HFFc6 (cell line): ENCODE measurements around the gene SNX8. TPM values are rescaled to one million over a fixed set of nuclear protein-coding genes. Genes with fewer than 3 reads are reported as not detected.

Experiments
- DNase-seq: peaks from one replicate; pipeline ENCODE4 v3.0.0-alpha.2; 2018
- H3K27ac Mint-ChIP-seq: 2 replicates; pipeline ENCODE4 v1.8.0; 2020; ENCODE audit warnings: mild to moderate bottlenecking, mixed read lengths
- H3K27me3 Mint-ChIP-seq: 2 replicates; pipeline ENCODE4 v1.8.0; 2021; ENCODE audit warnings: mild to moderate bottlenecking, moderate library complexity, mixed read lengths; ENCODE audit not compliant: insufficient read depth
- H3K36me3 Mint-ChIP-seq: 2 replicates; pipeline ENCODE4 v1.8.0; 2021; ENCODE audit warnings: low read depth, mixed read lengths
- H3K4me1 Mint-ChIP-seq: 2 replicates; pipeline ENCODE4 v1.8.0; 2020; ENCODE audit warnings: low read depth, mixed read lengths
- H3K4me3 Mint-ChIP-seq: 2 replicates; pipeline ENCODE4 v1.8.0; 2020; ENCODE audit warnings: mild to moderate bottlenecking, moderate library complexity, mixed read lengths
- H3K9me3 Mint-ChIP-seq: 2 replicates; pipeline ENCODE4 v1.8.0; 2020; ENCODE audit warnings: mild to moderate bottlenecking, mixed read lengths
- total RNA-seq, 6 experiments: library from RNA; stranded (reverse); fragmentation: NEBNext Ultra II Directional; extraction: Animal tissue kit (Norgen Biotek cat#: 25700); gene quantifications; 2 replicates in 1 of 6; 3 replicates in 5 of 6; pipeline ENCODE4 v1.2.3, GENCODE V29; 2021
- TF ChIP-seq, protein P1 (sequence below): fragments of 200-600 bp; sonication (generic); IDR thresholded peaks from 2 replicates; pipeline ENCODE4 v1.5.0; 2021; ENCODE audit warnings: antibody characterized with exemption, mild to moderate bottlenecking

Gene SNX8
- total RNA-seq, 6 experiments from 2014 or later: 44.6 to 67.4 (median 61.9) TPM

DNA sequence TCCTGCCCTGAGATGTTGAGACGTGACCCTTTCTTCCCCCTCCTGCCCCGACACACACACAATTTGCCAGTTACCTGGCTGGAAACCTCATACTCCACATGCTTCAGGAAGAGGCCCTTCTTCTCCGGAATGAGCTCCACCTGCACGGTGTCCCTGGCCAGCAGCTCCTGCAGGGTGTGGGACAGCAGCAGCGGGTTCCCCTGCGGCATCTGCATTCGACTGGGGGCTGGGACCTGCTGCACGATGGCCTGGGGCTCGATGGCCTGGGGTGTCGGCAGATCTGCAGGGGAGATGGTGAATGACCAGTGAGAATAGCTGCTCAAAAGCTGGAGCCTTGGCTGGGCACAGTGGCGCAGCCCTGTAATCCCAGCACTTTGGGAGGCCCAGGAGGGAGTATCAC lies 36.2 kb downstream of the SNX8 start:
- TF ChIP-seq, protein P1, sequence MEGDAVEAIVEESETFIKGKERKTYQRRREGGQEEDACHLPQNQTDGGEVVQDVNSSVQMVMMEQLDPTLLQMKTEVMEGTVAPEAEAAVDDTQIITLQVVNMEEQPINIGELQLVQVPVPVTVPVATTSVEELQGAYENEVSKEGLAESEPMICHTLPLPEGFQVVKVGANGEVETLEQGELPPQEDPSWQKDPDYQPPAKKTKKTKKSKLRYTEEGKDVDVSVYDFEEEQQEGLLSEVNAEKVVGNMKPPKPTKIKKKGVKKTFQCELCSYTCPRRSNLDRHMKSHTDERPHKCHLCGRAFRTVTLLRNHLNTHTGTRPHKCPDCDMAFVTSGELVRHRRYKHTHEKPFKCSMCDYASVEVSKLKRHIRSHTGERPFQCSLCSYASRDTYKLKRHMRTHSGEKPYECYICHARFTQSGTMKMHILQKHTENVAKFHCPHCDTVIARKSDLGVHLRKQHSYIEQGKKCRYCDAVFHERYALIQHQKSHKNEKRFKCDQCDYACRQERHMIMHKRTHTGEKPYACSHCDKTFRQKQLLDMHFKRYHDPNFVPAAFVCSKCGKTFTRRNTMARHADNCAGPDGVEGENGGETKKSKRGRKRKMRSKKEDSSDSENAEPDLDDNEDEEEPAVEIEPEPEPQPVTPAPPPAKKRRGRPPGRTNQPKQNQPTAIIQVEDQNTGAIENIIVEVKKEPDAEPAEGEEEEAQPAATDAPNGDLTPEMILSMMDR: no peak
- no peaks in the 10 kb centered on the region for H3K9me3 Mint-ChIP-seq
- no peak overlapping the region for H3K27ac Mint-ChIP-seq
- peaks cover 23% of the 10 kb centered on the region for H3K4me1 Mint-ChIP-seq
- peaks cover 10% of the 10 kb centered on the region; the same call in 1 of the 2 replicates for H3K36me3 Mint-ChIP-seq
- H3K27me3 Mint-ChIP-seq: peaks cover 1% of the 10 kb centered on the region; the same call in 1 of the 2 replicates
- H3K4me3 Mint-ChIP-seq: no peak overlapping the region
- DNase-seq: no peak

DNA sequence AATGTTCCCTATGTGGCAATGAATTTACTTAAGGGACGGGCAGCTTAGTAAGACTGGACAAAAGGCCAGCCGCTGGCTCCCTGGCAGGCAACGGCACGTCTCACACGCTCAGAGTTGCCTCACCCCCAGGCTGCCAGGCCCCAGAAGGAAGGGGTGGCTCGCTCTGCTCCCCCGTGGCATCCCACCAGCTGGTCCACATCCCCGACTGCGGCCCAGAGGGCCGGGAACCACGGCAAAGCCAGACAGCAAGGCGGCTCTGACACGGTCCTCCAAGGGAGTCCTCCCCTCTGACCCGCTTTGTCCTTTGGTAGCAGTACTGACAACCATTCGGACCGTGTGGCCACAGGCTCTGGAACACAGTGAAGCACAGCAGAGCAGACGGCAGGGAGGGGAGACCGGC lies 38.1 kb downstream of the SNX8 start:
- H3K9me3 Mint-ChIP-seq: no peaks in the 10 kb centered on the region
- peaks cover 10% of the 10 kb centered on the region; the same call in 1 of the 2 replicates for H3K36me3 Mint-ChIP-seq
- DNase-seq: no peak
- peaks cover 9% of the 10 kb centered on the region for H3K4me1 Mint-ChIP-seq
- TF ChIP-seq, protein P1: no peak
- H3K27ac Mint-ChIP-seq: no peak overlapping the region
- H3K4me3 Mint-ChIP-seq: no peak overlapping the region
- H3K27me3 Mint-ChIP-seq: peaks cover 1% of the 10 kb centered on the region; the same call in 1 of the 2 replicates

GRCh38 chr7:2275101-2275500 lies 39.1 kb downstream of the SNX8 start:
- DNase-seq: no peak
- H3K4me1 Mint-ChIP-seq: peaks cover 10% of the 10 kb centered on the region
- no peak overlapping the region for H3K27ac Mint-ChIP-seq
- H3K4me3 Mint-ChIP-seq: no peak overlapping the region
- H3K27me3 Mint-ChIP-seq: peaks cover 1% of the 10 kb centered on the region; the same call in 1 of the 2 replicates
- H3K36me3 Mint-ChIP-seq: peaks cover 10% of the 10 kb centered on the region; the same call in 1 of the 2 replicates
- TF ChIP-seq, protein P1: no peak
- no peaks in the 10 kb centered on the region for H3K9me3 Mint-ChIP-seq

DNA sequence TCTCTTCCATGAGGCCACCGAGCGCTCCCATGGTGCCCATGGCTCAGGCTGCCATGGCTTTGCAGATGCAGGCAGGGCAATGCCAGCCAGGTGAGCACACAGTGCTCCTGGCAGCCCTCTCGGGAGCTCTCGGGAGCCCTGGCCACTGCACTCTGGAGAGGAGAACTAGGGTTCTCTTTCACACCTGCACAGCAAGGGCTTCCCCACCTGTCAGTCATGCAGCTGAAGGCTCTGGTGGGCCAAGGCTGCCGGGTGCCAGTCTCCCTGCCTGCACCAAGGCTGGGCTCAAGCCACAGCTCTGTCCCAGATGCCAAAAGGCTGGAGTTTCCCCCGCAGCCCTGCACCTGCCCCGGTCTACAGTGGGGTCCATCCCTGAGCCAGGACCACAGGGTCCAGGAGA lies 39.6 kb downstream of the SNX8 start:
- peaks cover 10% of the 10 kb centered on the region for H3K4me1 Mint-ChIP-seq
- H3K27ac Mint-ChIP-seq: no peak overlapping the region
- no peaks in the 10 kb centered on the region for H3K9me3 Mint-ChIP-seq
- DNase-seq: no peak
- peaks cover 10% of the 10 kb centered on the region; the same call in 1 of the 2 replicates for H3K36me3 Mint-ChIP-seq
- TF ChIP-seq, protein P1: no peak
- peaks cover 1% of the 10 kb centered on the region; the same call in 1 of the 2 replicates for H3K27me3 Mint-ChIP-seq
- no peak overlapping the region for H3K4me3 Mint-ChIP-seq

GRCh38 chr7:2273866-2274265 lies 40.4 kb downstream of the SNX8 start:
- no peak for DNase-seq
- TF ChIP-seq, protein P1: no peak
- no peaks in the 10 kb centered on the region for H3K9me3 Mint-ChIP-seq
- H3K27ac Mint-ChIP-seq: no peak overlapping the region
- peaks cover 17% of the 10 kb centered on the region for H3K4me1 Mint-ChIP-seq
- H3K4me3 Mint-ChIP-seq: no peak overlapping the region
- peaks cover 10% of the 10 kb centered on the region; the same call in 1 of the 2 replicates for H3K36me3 Mint-ChIP-seq
- peaks cover 1% of the 10 kb centered on the region; the same call in 1 of the 2 replicates for H3K27me3 Mint-ChIP-seq
